Measurements from ENCODE around the gene ABTB2. TPM values are rescaled to one million over a fixed set of nuclear protein-coding genes. Genes with fewer than 3 reads are reported as not detected.

Gene ABTB2
- total RNA-seq, 1 experiment from 2014 or later, result 5.5 TPM

DNA sequence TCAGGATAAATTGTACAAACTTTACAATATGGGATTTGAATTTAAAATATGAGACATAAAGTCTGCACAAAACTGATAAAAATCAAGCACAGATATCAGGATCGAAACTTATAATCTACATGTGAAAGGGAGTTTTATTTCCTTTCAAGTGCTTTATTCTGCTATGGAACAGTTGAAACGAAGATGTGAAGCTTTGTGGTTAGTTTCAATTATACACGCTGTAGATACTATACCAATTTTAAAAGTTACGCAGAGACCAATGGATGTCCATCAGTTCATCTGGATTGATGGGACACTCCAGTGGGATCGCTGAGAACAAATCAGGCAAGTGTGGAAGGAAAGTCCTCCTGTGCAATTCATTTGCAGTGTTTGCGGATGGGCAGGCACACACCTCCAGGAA is 46.5 kb upstream of the ABTB2 start:
- Histone ChIP-seq H4K20me1 (ENCODE audit: control insufficient read depth, insufficient read depth, insufficient read length) (no peaks in the 10 kb centered on the region), H3K14ac (ENCODE audit: insufficient read depth, low read length) (no peak overlapping the region), H3K4ac (ENCODE audit: low read depth, low read length) (no peak overlapping the region), H2BK20ac (ENCODE audit: low read depth, low read length, poor library complexity, severe bottlenecking) (no peak overlapping the region), H2AK5ac (ENCODE audit: insufficient read length, low read length) (no peak overlapping the region), H4K91ac (ENCODE audit: insufficient read length, low read depth, low read length) (no peak overlapping the region), H3K9ac (ENCODE audit: extremely low read depth, insufficient read length, low read length) (no peak overlapping the region), H3K79me1 (ENCODE audit: insufficient read depth, low read depth, low read length, poor library complexity, severe bottlenecking) (no peaks in the 10 kb centered on the region), H3T11ph (ENCODE audit: low read length) (no peak overlapping the region), H4K5ac (ENCODE audit: insufficient read length, low read depth, low read length) (no peak overlapping the region), H3K23ac (ENCODE audit: insufficient read length, low read depth, low read length) (no peak overlapping the region), H3K23me2 (ENCODE audit: insufficient read length, low read depth, low read length, poor library complexity, severe bottlenecking) (no peaks in the 10 kb centered on the region), H2AFZ (ENCODE audit: low read length) (no peak overlapping the region), H3K56ac (ENCODE audit: insufficient read length, low read depth, low read length) (no peak overlapping the region), H3K4me1 (ENCODE audit: insufficient read depth, low read length) (no peaks in the 10 kb centered on the region), H2BK12ac (ENCODE audit: insufficient read length, low read depth, low read length) (no peak overlapping the region), H3K27me3 (ENCODE audit: insufficient read depth, low read length) (no peaks in the 10 kb centered on the region), H3K27ac (ENCODE audit: insufficient read length, low read depth, low read length) (no peak overlapping the region), H3K79me2 (ENCODE audit: insufficient read depth, low read length) (no peaks in the 10 kb centered on the region), H3K9me3 (ENCODE audit: control insufficient read depth, low read depth, low read length) (no peaks in the 10 kb centered on the region), H2BK120ac (ENCODE audit: low read depth, low read length, poor library complexity, severe bottlenecking) (no peak overlapping the region), H2BK15ac (ENCODE audit: low read depth, low read length) (no peak overlapping the region), H4K8ac (replicated peaks; ENCODE audit: insufficient read length, low read depth, low read length) (no peak overlapping the region), H3K4me2 (ENCODE audit: insufficient read depth, insufficient read length, low read length) (no peak overlapping the region), H2BK5ac (ENCODE audit: insufficient read length, low read length) (no peak overlapping the region), H3K18ac (ENCODE audit: insufficient read length, low read depth, low read length) (no peak overlapping the region)
- WGBS (ENCODE audit: extremely low coverage, insufficient read length, low lambda C conversion rate), result no CpG with 5 or more reads among the region's 6 CpGs
- Mint-ChIP-seq H3K4me1 (peaks cover 0 to 4% of the 10 kb centered on the region in 2 experiments; a peak in 1 of 4 replicates), H3K27ac (no peak overlapping the region), H3K27me3 (ENCODE audit: low read depth) (peaks cover 20% of the 10 kb centered on the region), H3K36me3 (ENCODE audit: insufficient read depth in 1 of 3, low read depth in 3 of 3) (peaks cover 0 to 3% (median 0%) of the 10 kb centered on the region in 3 experiments; a peak in 2 of 7 replicates), H3K9me3 (peaks cover 0 to 4% of the 10 kb centered on the region in 2 experiments; a peak in 1 of 5 replicates), H3K4me3 (no peak overlapping the region)
- DNase-seq, result no peak
- TF ChIP-seq, protein P1, sequence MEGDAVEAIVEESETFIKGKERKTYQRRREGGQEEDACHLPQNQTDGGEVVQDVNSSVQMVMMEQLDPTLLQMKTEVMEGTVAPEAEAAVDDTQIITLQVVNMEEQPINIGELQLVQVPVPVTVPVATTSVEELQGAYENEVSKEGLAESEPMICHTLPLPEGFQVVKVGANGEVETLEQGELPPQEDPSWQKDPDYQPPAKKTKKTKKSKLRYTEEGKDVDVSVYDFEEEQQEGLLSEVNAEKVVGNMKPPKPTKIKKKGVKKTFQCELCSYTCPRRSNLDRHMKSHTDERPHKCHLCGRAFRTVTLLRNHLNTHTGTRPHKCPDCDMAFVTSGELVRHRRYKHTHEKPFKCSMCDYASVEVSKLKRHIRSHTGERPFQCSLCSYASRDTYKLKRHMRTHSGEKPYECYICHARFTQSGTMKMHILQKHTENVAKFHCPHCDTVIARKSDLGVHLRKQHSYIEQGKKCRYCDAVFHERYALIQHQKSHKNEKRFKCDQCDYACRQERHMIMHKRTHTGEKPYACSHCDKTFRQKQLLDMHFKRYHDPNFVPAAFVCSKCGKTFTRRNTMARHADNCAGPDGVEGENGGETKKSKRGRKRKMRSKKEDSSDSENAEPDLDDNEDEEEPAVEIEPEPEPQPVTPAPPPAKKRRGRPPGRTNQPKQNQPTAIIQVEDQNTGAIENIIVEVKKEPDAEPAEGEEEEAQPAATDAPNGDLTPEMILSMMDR (conservative IDR thresholded peaks at IDR 0.05), result no peak
